WI38 (cell line): ENCODE results near the gene VSTM2B.
"Not testable (repeated sequence)": the region's sequence is repeated elsewhere in the genome, so short reads cannot be mapped to it uniquely, and the experiment has no call there.

ENCODE experiments used
- H3K4me3 ChIP-seq: 2 replicates; pipeline ENCODE4 v1.5.1; 2011; ENCODE audit warnings: low read depth, mild to moderate bottlenecking, control low read depth, low read length
- CTCF ChIP-seq: IDR thresholded peaks from 2 replicates; pipeline ENCODE4 v1.5.1; 2012; ENCODE audit warnings: low read depth, mild to moderate bottlenecking, control low read depth, low read length

The VSTM2B gene

GRCh38 chr19:29548483-29549085, 22.8 kb downstream of the VSTM2B start:
- no peak for TF ChIP-seq CTCF
- H3K4me3 ChIP-seq: no peak overlapping the region

- H3K4me3 ChIP-seq: no peak overlapping the region
- no peak for TF ChIP-seq CTCF
Observed at GRCh38 chr19:29549105-29550070, 23.6 kb downstream of the VSTM2B start.

- TF ChIP-seq CTCF: no peak
Observed at GRCh38 chr19:29550896-29551295, 25.1 kb downstream of the VSTM2B start.

GRCh38 chr19:29551774-29552173, 26.0 kb downstream of the VSTM2B start:
- no peak overlapping the region for H3K4me3 ChIP-seq
- TF ChIP-seq CTCF: no peak

More at GRCh38 chr19:29550896-29551295, 25.1 kb downstream of the VSTM2B start:
- no peak overlapping the region for H3K4me3 ChIP-seq

GRCh38 chr19:29552454-29553280, 26.9 kb downstream of the VSTM2B start:
- no peak for TF ChIP-seq CTCF

GRCh38 chr19:29554149-29554548, 28.4 kb downstream of the VSTM2B start:
- H3K4me3 ChIP-seq: no peak overlapping the region
- TF ChIP-seq CTCF: no peak

More at GRCh38 chr19:29552454-29553280, 26.9 kb downstream of the VSTM2B start:
- no peak overlapping the region for H3K4me3 ChIP-seq

- not testable (repeated sequence) for H3K4me3 ChIP-seq
Observed at GRCh38 chr19:29559110-29559509, 33.3 kb downstream of the VSTM2B start.
